Left ventricle myocardium superior (tissue), 1 donor: ENCODE results near the gene TLR9. TPM values are rescaled to one million over a fixed set of nuclear protein-coding genes. Genes with fewer than 3 reads are reported as not detected.

Source experiments
- ATAC-seq: fragments of 200-7000 bp; cut with Tn5 transposase; one replicate; pipeline ENCODE4 v1.9.1; 2020; ENCODE audit warnings: mild to moderate bottlenecking, moderate library complexity
- DNase-seq: peaks from one replicate; pipeline ENCODE4 v3.0.0-alpha.2; 2020
- intact Hi-C: fragments of 100-400 bp; cut with micrococcal nuclease; formaldehyde crosslinking; loops from one replicate; pipeline ENCODE4 v1.11.0; 2022
- total RNA-seq: library from RNA; stranded (reverse); fragmentation: NEBNext Ultra II Directional; extraction: Animal tissue kit (Norgen Biotek cat#: 25700); gene quantifications from one replicate; pipeline ENCODE4 v1.2.1, GENCODE V29; 2021
- donor health status: DM: no; HTN: yes; CAD: no; lungs with severe emphysema.

Gene TLR9
- total RNA-seq, 1 donor from 2014 or later, result 0.17 TPM

GRCh38 chr3:52200981-52201679, 24.3 kb downstream of the TLR9 start:
- intact Hi-C loops, result no loop called here
- DNase-seq (no peak), ATAC-seq (no peak)

DNA sequence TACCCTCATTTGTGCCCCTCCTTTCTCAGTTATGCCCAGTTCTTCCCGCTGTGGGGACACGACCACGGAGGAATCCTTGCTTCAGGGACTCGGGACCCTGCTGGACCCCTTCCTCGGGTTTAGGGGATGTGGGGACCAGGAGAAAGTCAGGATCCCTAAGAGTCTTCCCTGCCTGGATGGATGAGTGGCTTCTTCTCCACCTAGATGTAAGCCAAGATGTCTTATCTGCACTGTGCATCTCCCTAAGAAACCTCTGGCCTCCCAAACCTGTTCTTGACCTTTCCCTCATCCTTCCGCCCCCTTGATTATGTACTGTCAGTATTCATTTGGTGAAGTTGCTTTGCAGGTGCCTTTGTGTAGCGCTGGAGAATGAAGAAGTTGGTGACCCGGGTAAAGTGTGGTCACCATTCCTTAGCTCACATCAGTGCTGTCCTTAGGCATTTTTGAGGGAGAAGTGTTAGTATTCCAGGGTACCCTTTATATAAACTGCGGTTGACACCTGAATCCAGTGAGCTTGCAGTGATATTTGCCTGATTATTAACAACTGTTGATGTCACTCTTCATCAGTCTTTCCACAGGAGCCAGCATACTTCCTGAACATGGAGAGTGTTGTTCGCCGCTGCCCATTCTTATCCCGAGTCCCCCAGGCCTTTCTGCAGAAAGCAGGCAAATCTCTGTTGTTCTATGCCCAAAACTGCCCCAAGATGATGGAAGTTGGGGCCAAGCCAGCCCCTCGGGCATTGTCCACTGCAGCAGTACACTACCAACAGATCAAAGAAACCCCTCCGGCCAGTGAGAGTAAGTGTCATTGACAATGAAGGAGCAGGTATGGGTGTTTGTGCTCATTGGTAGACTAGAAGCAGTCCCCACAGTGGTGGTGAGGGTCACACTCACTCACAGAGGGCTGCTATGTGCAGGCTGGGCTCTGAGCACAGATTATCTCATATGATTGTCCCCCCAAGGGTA, 26.5 kb downstream of the TLR9 start:
- DNase-seq, result no peak
- intact Hi-C loops, result no loop called here
- no peak for ATAC-seq

DNA sequence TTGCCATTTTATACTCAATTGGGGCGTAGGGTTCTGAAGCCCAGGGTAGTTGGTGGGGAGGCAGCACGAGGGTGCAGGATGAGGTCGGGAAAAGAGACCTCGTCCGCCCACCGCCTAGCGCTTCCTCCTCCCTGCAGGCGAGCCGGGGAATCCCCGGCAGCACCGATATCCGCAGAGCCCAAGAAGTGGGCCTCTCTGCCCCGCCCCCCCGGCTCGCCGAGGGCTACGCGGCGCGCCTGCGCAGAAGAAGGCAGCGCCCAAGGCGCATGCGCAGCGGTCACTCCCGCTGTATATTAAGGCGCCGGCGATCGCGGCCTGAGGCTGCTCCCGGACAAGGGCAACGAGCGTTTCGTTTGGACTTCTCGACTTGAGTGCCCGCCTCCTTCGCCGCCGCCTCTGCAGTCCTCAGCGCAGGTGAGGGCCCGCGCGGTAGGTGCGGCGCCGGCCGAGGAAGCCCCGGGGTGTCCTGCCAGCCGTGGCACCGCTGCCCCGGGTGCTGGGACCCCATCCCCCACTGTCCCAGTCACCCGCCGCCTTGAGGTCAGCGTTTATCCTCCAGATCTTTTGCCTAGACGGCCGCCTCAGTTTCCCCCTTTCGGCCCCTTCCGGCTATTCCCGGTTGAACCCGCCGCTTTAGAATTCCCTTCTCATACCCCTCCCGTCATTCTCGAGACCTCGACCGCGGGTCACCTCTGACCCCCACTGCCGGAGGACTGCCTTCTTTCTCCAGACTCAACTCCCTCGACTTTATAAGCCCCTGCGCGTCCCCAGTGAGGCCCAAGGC, 27.4 kb downstream of the TLR9 start, which contains the start of gene ALAS1:
TSS of gene ALAS1 (plus strand) at position 319 of the 784 bp plus-strand sequence. CDS start 1,082 bp downstream, outside the sequence.
- intact Hi-C loops, result no loop called here
- ATAC-seq (peak; percentile 86), DNase-seq (peak; percentile 98)

- intact Hi-C loops, result no loop called here
- DNase-seq (no peak), ATAC-seq (peak; percentile 2)
These were observed 28.0 kb downstream of the TLR9 start for GRCh38 chr3:52197499-52197841.

- intact Hi-C loops, result no loop called here
- no peak for DNase-seq
These were observed 28.5 kb downstream of the TLR9 start for GRCh38 chr3:52196977-52197376.

GRCh38 chr3:52195823-52196331, 29.6 kb downstream of the TLR9 start:
- intact Hi-C loops, result no loop called here
- DNase-seq (no peak), ATAC-seq (peak; percentile 5)

More at GRCh38 chr3:52196977-52197376, 28.5 kb downstream of the TLR9 start:
- ATAC-seq, result peak; percentile 1

DNA sequence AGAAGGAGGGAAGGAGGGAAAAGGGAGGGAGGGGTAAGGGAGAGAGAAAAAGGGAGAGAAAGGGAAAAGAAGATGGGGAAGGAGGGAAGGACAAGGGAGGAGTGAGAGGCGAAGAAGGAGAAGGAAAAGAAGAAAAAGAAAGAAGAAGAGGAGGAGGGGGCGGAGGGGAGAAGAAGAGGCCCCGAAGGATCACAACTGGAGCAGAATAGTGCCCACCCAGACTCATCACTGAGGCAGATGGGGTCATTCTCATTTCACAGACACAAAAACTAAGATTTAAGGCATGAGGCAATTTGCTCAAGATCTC, 30.2 kb downstream of the TLR9 start:
- no peak for DNase-seq
- ATAC-seq, result no peak
- intact Hi-C loops, result no loop called here

- DNase-seq (peak; percentile 79), ATAC-seq (no peak)
- intact Hi-C loops, result no loop called here
These were observed 30.8 kb downstream of the TLR9 start for GRCh38 chr3:52194485-52195290.

GRCh38 chr3:52193065-52193464, 32.4 kb downstream of the TLR9 start:
- intact Hi-C loops, result no loop called here
- DNase-seq (peak; percentile 75), ATAC-seq (peak; percentile 9)

DNA sequence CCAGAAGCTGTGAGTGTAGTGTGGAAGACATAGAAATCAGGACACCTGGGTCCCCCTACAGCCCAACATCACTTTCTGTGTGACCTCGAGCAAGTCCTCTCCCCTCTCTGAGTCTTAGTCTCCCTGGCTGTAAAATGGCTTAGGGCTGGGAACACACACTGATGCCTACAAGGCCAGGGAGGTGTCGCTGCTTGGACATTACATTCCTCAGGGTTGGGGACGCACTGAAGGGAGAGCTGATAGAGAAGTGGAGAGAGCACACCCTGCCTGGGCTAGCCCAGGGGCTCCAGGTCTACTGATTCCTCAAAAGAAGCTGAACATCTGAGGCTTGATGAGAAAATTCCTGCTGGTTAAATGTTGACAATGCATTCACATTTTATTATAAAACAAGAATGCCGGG, 33.8 kb downstream of the TLR9 start:
- ATAC-seq, result no peak
- intact Hi-C loops, result no loop called here
- no peak for DNase-seq

DNA sequence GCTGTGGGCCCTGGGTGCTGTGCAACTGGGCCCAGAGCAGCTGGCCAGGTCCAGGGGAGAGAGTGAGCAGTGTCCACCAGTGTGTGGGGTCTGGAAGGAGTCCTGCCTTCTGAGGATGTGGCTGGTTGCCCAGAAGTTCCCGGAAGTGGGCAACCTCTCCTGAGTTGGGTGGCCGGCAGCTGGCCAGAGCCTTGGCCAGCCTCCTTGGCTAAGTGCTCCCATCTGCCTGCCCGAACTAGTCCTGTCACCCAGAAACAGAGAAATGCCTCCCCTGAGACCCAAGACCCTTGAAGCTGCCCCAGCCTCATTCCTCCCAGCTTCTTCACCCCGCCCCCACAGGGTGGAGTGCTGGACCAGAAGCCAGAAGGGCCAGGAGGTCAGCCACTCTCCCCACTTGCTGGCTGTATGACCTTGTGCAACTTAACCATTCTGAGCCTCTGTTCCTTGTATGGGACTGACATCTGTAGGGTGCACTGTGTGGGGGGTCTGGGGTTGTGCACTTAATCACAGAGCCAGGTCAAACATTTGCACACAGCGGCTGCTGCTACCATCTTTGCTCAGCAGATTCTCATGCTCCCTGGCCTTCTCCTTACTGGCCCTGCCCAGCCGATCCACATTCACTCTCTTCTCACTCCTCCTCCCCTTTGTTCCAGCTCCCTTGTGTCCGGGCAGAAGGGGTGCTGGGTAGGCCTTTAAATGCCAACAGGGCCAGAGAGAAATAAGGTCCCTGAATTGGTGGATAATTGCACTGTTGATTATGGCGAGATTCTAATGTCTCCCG, 35.0 kb downstream of the TLR9 start:
- DNase-seq (peak; percentile 54), ATAC-seq (peak; percentile 44)
- intact Hi-C loops, result no loop called here

DNA sequence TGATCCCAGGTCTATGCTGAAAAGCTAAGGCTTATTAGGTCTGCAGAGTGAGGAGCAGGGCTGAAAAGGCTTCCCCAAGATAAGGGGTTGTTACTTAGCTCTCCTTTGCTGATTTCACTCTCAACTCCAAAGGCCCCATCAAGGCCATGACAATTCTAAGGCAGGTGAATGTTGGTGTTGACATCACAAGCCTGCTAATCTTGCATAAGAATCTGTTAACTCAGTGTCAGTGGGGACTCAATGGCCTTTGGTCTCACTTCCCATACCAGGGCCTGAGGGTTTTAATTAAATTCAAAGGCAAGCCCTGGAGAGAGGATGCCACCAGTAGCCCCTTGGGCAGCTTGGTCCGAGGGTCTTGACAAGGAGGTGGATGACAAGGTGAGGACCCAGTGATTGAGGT, 36.9 kb downstream of the TLR9 start:
- intact Hi-C loops, result no loop called here
- no peak for ATAC-seq
- no peak for DNase-seq

GRCh38 chr3:52186729-52187128, 38.7 kb downstream of the TLR9 start:
- DNase-seq, result no peak
- no peak for ATAC-seq
- intact Hi-C loops, result no loop called here

GRCh38 chr3:52185837-52186236, 39.6 kb downstream of the TLR9 start:
- intact Hi-C loops, result no loop called here
- ATAC-seq (no peak), DNase-seq (no peak)

DNA sequence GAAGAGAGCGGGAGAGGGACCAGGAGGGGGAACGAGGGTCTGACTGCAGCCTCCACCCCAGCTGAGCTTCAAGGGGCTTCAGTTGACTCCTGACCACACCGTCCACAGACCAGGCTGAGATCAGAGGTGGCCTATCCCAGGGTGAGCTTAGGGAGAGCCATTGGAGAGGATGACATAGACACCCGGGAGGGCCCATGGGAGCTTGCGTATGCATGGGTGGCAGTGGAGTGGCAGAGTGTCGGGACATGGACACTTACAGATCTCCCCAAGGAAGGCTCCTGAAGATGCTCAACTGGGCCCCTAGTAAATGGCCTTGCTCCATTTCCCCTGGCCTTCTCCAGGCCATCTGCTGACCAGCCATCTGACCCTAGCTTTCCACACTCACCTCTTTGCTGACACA, 40.1 kb downstream of the TLR9 start:
- DNase-seq (no peak), ATAC-seq (no peak)
- intact Hi-C loops, result no loop called here

DNA sequence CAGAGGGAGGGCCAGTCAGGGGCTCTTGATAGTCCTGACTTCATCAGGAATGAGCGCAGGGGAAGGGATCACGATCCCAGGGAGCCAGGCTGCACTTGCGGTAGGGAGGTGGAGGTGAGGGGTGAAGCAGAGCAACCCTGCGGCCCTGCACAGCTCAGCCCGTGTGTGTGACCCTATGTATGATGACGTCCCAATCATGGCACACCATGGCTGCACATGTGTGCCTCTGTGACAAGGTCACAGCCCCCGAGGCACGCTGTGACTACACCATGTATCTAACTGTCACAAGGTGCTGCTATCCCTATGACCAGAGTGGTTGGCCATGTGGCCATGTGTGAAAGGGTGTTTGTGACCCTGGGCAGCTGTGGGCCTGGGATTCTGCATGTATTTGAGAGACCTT, 40.8 kb downstream of the TLR9 start:
- intact Hi-C loops, result no loop called here
- DNase-seq (no peak), ATAC-seq (no peak)

GRCh38 chr3:52183786-52184445, 41.5 kb downstream of the TLR9 start:
- DNase-seq (peak; percentile 53), ATAC-seq (peak; percentile 74)
- intact Hi-C loops, result no loop called here

GRCh38 chr3:52182691-52183090, 42.8 kb downstream of the TLR9 start:
- intact Hi-C loops, result no loop called here
- ATAC-seq, result no peak
- DNase-seq, result no peak
